Dermis blood vessel endothelial cell (primary cell): ENCODE results near the gene WSB2. TPM values are rescaled to one million over a fixed set of nuclear protein-coding genes. Genes with fewer than 3 reads are reported as not detected.

Experiments
- DNase-seq: peaks from one replicate; pipeline ENCODE4 v3.0.0; 2010
- total RNA-seq: library from RNA; depleted of rRNA; stranded (reverse); fragments of >200 nt; gene quantifications from 2 replicates; pipeline ENCODE4 v1.2.3, GENCODE V29; 2014

Gene WSB2
- total RNA-seq, 1 donor from 2014 or later = 102 TPM

DNA sequence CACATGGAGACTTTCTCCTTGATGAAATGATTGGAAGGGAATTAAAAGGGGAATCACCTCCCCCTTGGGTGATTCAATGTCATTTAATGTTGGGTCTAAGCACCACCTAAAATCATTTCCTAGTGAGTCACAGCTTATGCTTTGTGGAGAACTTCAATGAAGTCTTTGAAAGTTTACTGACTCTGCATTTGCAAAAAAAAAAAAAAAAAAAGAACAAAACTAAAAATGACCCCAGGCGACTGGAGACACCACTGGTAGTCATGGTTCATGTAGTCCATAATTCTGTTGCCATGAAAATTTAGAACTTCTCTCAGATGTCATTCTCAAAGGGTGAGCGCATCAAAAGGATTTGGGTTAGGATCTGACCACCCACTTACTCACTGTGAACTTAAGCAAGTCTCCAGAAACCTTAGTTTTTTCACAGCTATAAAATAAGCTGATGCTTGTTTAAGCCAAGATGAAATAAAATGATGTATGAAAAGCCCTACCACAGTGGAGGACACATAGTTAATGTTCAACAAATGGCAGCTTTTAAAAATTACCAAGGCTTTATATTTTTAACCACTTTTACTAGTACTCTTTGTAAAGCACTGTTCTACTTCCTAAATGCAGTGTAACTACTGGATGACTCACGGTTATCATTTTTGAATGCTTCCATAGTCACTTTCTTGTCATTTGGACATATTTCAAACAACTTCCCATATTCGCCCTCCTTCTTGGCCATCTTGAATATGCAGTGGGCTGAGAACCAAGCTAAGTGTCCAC is 74.1 kb downstream of the WSB2 start:
- DNase-seq = no peak

DNA sequence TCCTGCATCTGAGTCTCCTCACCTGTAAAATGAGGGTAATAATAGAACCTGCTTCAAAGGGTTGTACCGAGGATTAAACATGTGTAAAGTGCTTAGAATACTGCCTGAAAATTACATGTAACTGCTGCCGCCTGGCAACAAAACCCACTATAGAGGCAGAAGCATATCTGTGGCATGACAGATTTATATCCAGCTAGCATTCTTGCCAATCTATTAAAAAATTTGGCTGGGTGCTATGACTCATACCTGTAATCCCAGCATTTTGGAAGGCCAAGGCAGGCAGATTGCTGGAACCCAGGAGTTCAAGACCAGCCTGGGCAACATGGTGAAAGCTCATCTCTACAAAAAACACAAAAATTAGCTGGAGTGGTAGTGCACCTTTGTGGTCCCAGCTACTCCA is 75.8 kb downstream of the WSB2 start:
- no peak for DNase-seq

Other genes starting within 250 kb of the WSB2 start
- gene KSR2, start 92.2 kb downstream of the WSB2 start, total RNA-seq = under 0.01 and 0.60 TPM in 2 replicates
- 14.8 and 26.3 TPM in 2 replicates for gene RFC5, start 44.5 kb downstream of the WSB2 start, total RNA-seq
- 63.5 and 66.5 TPM in 2 replicates for gene VSIG10, start 42.8 kb upstream of the WSB2 start, total RNA-seq
- gene PEBP1, start 74.9 kb upstream of the WSB2 start, total RNA-seq = 164 and 193 TPM in 2 replicates